Fibroblast of lung (primary cell): Measurements from ENCODE around the gene SCN1A. TPM values are rescaled to one million over a fixed set of nuclear protein-coding genes. Genes with fewer than 3 reads are reported as not detected.

Experiments used
- DNase-seq, 2 donors: peaks; one replicate each; pipeline versions ENCODE4 v3.0.0 to v3.0.0-alpha.2; 2010; ENCODE audit warnings: low read depth in 2 of 2
- H2AFZ ChIP-seq: 2 replicates; pipeline ENCODE4 v1.5.1; 2012; ENCODE audit warnings: low read length, control low read depth, inconsistent platforms
- H3K27ac ChIP-seq: 2 replicates; pipeline ENCODE4 v1.5.1; 2011; ENCODE audit warnings: low read length, control low read depth; ENCODE audit not compliant: insufficient read depth
- H3K27me3 ChIP-seq: 2 replicates; pipeline ENCODE4 v1.5.1; 2011; ENCODE audit warnings: mild to moderate bottlenecking, low read length; ENCODE audit not compliant: control insufficient read depth, insufficient read depth
- H3K36me3 ChIP-seq: 2 replicates; pipeline ENCODE4 v1.5.1; 2011; ENCODE audit warnings: low read length; ENCODE audit not compliant: control insufficient read depth, insufficient read depth
- H3K4me1 ChIP-seq: 2 replicates; pipeline ENCODE4 v1.5.1; 2011; ENCODE audit warnings: low read length; ENCODE audit not compliant: control insufficient read depth, insufficient read depth; ENCODE audit errors: extremely low read depth
- H3K4me2 ChIP-seq: 2 replicates; pipeline ENCODE4 v1.5.1; 2011; ENCODE audit warnings: low read length, control low read depth; ENCODE audit not compliant: insufficient read depth; ENCODE audit errors: extremely low read depth
- H3K4me3 ChIP-seq, 4 experiments: fragments of 200-600 bp in 1 of 4; sonication (generic) in 1 of 4; replicated peaks in 1 of 4; 2 replicates each; pipeline ENCODE4 v1.5.1; 2011 to 2016; ENCODE audit warnings: low read length in 4 of 4, low read depth in 3 of 4, mild to moderate bottlenecking in 3 of 4, control low read depth in 2 of 4, inconsistent platforms in 1 of 4, mixed read lengths in 1 of 4; ENCODE audit not compliant: insufficient read depth in 1 of 4; ENCODE audit errors: control extremely low read depth in 1 of 4
- H3K79me2 ChIP-seq: 2 replicates; pipeline ENCODE4 v1.5.1; 2012; ENCODE audit warnings: mild to moderate bottlenecking, low read length, inconsistent platforms; ENCODE audit not compliant: control insufficient read depth, insufficient read depth
- H3K9ac ChIP-seq: 2 replicates; pipeline ENCODE4 v1.5.1; 2011; ENCODE audit warnings: mild to moderate bottlenecking, low read length, control low read depth; ENCODE audit not compliant: insufficient read depth
- H3K9me3 ChIP-seq: 2 replicates; pipeline ENCODE4 v1.5.1; 2012; ENCODE audit warnings: low read depth, low read length; ENCODE audit not compliant: control insufficient read depth, insufficient read depth
- H4K20me1 ChIP-seq: 2 replicates; pipeline ENCODE4 v1.5.1; 2011; ENCODE audit warnings: low read length; ENCODE audit not compliant: control insufficient read depth, insufficient read depth; ENCODE audit errors: extremely low read depth
- EZH2 ChIP-seq: IDR thresholded peaks from 2 replicates; pipeline ENCODE4 v1.5.1; 2012; ENCODE audit warnings: low read length, control low read depth, mild to moderate bottlenecking; ENCODE audit errors: missing control alignments
- polyA plus RNA-seq, 2 donors: library from polyadenylated mRNA; depleted of rRNA in 1 of 2; stranded (reverse) in 1 of 2; unstranded in 1 of 2; fragments of >200 nt; gene quantifications; 2 replicates each; pipeline ENCODE4 v1.2.1, GENCODE V29; 2011 to 2012; ENCODE audit warnings: missing spikeins in 1 of 2
- total RNA-seq: library from RNA; depleted of rRNA; stranded (reverse); fragments of >200 nt; gene quantifications from 2 replicates; pipeline ENCODE4 v1.2.1, GENCODE V29; 2014
- TF ChIP-seq, protein P1 (sequence below), 2 donors: IDR thresholded peaks in 1 of 2; conservative IDR thresholded peaks in 1 of 2; 1 replicate in 1 of 2; 2 replicates in 1 of 2; pipeline ENCODE4 v1.5.1; 2011 to 2012; ENCODE audit warnings: low read length in 2 of 2, control low read depth in 1 of 2, inconsistent platforms in 1 of 2, low read depth in 1 of 2, mild to moderate bottlenecking in 1 of 2

The SCN1A gene
- total and polyA plus RNA-seq, 2 donors (not counting 1 experiment from before 2014, with no cell fraction given), result 0.05 to 0.50 TPM

DNA sequence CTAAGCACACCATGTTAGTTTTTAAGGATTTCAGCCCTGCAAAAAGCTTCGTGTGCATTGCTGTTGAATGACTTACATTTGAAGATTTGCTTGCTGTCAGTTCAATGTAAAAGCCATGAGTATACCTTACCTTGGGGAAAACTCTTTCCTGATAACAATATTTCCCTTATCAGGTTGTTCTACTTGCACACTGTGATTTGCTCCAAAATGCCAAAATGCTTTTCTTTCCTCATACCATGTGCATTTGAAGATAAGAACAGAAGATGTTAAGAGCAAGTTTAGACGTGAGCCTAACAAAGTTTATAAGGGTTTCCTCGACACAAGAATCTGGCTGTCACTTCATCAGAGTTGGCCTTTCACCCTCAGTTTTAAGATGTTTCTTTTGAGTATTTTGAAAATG, 57.6 kb downstream of the SCN1A start:
- Histone ChIP-seq H3K27ac (no peak overlapping the region), H3K79me2 (no peaks in the 10 kb centered on the region)

DNA sequence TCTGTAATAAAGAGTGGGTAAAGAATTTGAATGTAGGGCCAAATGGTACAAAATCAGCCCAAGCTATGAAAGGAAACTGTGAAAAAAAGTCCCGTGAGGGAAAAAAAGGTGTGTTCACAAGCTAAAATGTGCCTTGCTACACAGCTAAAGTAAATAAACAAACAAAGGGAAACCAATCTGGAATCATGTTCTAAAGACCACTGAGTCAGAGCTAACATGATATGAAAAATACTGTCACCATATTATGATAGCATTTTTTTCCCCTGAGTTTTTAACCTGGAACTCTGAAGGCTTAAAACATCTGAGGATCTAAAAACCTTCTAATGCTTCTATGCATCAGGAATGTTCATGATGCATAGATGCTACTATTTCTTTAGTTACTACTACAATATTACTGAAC, 58.8 kb downstream of the SCN1A start:
- Histone ChIP-seq H3K4me1 (no peaks in the 10 kb centered on the region), H3K27ac (no peak overlapping the region), H2AFZ (no peak overlapping the region), H3K27me3 (no peaks in the 10 kb centered on the region), H3K9ac (no peak overlapping the region), H3K4me2 (no peak overlapping the region), H3K36me3 (no peaks in the 10 kb centered on the region), H3K9me3 (no peaks in the 10 kb centered on the region), H3K4me3 (no peak overlapping the region), H4K20me1 (no peaks in the 10 kb centered on the region), H3K79me2 (no peaks in the 10 kb centered on the region)
- TF ChIP-seq EZH2, result no peak
- TF ChIP-seq, protein P1, sequence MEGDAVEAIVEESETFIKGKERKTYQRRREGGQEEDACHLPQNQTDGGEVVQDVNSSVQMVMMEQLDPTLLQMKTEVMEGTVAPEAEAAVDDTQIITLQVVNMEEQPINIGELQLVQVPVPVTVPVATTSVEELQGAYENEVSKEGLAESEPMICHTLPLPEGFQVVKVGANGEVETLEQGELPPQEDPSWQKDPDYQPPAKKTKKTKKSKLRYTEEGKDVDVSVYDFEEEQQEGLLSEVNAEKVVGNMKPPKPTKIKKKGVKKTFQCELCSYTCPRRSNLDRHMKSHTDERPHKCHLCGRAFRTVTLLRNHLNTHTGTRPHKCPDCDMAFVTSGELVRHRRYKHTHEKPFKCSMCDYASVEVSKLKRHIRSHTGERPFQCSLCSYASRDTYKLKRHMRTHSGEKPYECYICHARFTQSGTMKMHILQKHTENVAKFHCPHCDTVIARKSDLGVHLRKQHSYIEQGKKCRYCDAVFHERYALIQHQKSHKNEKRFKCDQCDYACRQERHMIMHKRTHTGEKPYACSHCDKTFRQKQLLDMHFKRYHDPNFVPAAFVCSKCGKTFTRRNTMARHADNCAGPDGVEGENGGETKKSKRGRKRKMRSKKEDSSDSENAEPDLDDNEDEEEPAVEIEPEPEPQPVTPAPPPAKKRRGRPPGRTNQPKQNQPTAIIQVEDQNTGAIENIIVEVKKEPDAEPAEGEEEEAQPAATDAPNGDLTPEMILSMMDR (conservative IDR thresholded peaks at IDR 0.05 in 1 of 2, IDR thresholded peaks at IDR 0.05 in 1 of 2; ENCODE audit: low read depth in 1 of 2, low read length in 2 of 2), result no peak
- peak in 1 of 2 donors; percentile 14 for DNase-seq

More for the DNA sequence above, 57.6 kb downstream of the SCN1A start:
- Histone ChIP-seq H3K9me3 (no peaks in the 10 kb centered on the region), H3K4me1 (no peaks in the 10 kb centered on the region), H4K20me1 (no peaks in the 10 kb centered on the region), H3K36me3 (no peaks in the 10 kb centered on the region), H3K4me2 (no peak overlapping the region), H2AFZ (no peak overlapping the region), H3K27me3 (no peaks in the 10 kb centered on the region), H3K4me3 (no peak overlapping the region), H3K9ac (no peak overlapping the region)
- DNase-seq, result no peak
- no peak for TF ChIP-seq EZH2
- TF ChIP-seq, protein P1 (conservative IDR thresholded peaks at IDR 0.05 in 1 of 2, IDR thresholded peaks at IDR 0.05 in 1 of 2; ENCODE audit: low read depth in 1 of 2, low read length in 2 of 2), result no peak

DNA sequence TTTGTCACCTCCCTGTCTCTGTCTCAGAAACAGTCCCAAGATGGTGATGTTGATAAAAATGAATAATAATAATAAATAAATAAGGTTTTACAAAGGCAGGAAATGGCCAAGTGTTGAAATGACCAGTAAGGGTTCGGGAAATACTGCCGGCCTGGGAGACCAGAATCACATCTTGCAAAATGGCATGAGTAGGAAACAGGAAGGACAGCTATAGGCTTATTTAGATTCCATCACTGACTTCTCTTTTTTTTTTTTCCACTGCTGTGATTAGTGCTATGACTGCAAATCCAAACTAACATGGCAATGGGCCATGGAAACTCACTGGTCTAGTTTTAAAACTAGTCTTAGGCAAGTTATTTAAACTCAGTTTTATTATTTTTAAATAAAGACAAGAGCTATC, 60.6 kb downstream of the SCN1A start:
- DNase-seq, result no peak
- Histone ChIP-seq H3K4me2 (no peak overlapping the region), H3K9me3 (no peaks in the 10 kb centered on the region), H3K4me3 (no peak overlapping the region), H3K9ac (no peak overlapping the region), H3K36me3 (no peaks in the 10 kb centered on the region), H3K27ac (no peak overlapping the region), H3K79me2 (no peaks in the 10 kb centered on the region), H3K4me1 (no peaks in the 10 kb centered on the region), H2AFZ (no peak overlapping the region), H4K20me1 (no peaks in the 10 kb centered on the region), H3K27me3 (no peaks in the 10 kb centered on the region)
- TF ChIP-seq, protein P1 (conservative IDR thresholded peaks at IDR 0.05 in 1 of 2, IDR thresholded peaks at IDR 0.05 in 1 of 2; ENCODE audit: low read depth in 1 of 2, low read length in 2 of 2), result no peak
- TF ChIP-seq EZH2, result no peak
